NCI-H510A (cell line): ENCODE results near the gene PUS10.

ENCODE experiments used
- DNase-seq: peaks from one replicate; lab custom pipeline; 2025; lab: John Stamatoyannopoulos, UW

Gene PUS10

GRCh38 chr2:60972889-60973656 lies 45.0 kb downstream of the PUS10 start:
- no peak for DNase-seq

- DNase-seq = no peak
Observed at GRCh38 chr2:60966507-60967405, 51.3 kb downstream of the PUS10 start.

GRCh38 chr2:60965499-60965785 lies 52.6 kb downstream of the PUS10 start:
- no peak for DNase-seq

- DNase-seq = no peak
Observed at GRCh38 chr2:60964651-60965498, 53.2 kb downstream of the PUS10 start.

GRCh38 chr2:60963190-60963589 lies 54.9 kb downstream of the PUS10 start:
- no peak for DNase-seq

- no peak for DNase-seq
Observed at GRCh38 chr2:60962528-60962927, 55.5 kb downstream of the PUS10 start.

GRCh38 chr2:60961457-60961856 lies 56.6 kb downstream of the PUS10 start:
- DNase-seq = no peak

GRCh38 chr2:60960706-60961105 lies 57.3 kb downstream of the PUS10 start:
- no peak for DNase-seq

GRCh38 chr2:60959501-60959900 lies 58.6 kb downstream of the PUS10 start:
- DNase-seq = peak; percentile 83

- no peak for DNase-seq
Observed at GRCh38 chr2:60958800-60959199, 59.3 kb downstream of the PUS10 start.

GRCh38 chr2:60958361-60958760 lies 59.7 kb downstream of the PUS10 start:
- DNase-seq = no peak

GRCh38 chr2:60957643-60958042 lies 60.4 kb downstream of the PUS10 start:
- DNase-seq = no peak

GRCh38 chr2:60957224-60957623 lies 60.8 kb downstream of the PUS10 start:
- no peak for DNase-seq

GRCh38 chr2:60954139-60954538 lies 63.9 kb downstream of the PUS10 start:
- DNase-seq = no peak

GRCh38 chr2:60948926-60949579 lies 69.0 kb downstream of the PUS10 start:
- DNase-seq = no peak

- DNase-seq = no peak
Observed at GRCh38 chr2:60948161-60948560, 69.9 kb downstream of the PUS10 start.

- DNase-seq = no peak
Observed at GRCh38 chr2:60947056-60947455, 71.0 kb downstream of the PUS10 start.

GRCh38 chr2:60945341-60945740 lies 72.7 kb downstream of the PUS10 start:
- peak; percentile 17 for DNase-seq

- no peak for DNase-seq
Observed at GRCh38 chr2:60939622-60940021, 78.4 kb downstream of the PUS10 start.

- no peak for DNase-seq
Observed at GRCh38 chr2:60938301-60938700, 79.8 kb downstream of the PUS10 start.

- DNase-seq = no peak
Observed at GRCh38 chr2:60936757-60937156, 81.3 kb downstream of the PUS10 start.

- DNase-seq = no peak
Observed at GRCh38 chr2:60934165-60934722, 83.8 kb downstream of the PUS10 start.
